GM19193 (cell line): ENCODE results near the gene TNP1.

ENCODE experiments used
- POLR2A ChIP-seq: IDR thresholded peaks from 4 replicates; pipeline ENCODE4 v1.6.1; 2011; ENCODE audit not compliant: insufficient read depth, insufficient read length; ENCODE audit errors: extremely low read depth

TNP1 gene, protein sequence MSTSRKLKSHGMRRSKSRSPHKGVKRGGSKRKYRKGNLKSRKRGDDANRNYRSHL

DNA sequence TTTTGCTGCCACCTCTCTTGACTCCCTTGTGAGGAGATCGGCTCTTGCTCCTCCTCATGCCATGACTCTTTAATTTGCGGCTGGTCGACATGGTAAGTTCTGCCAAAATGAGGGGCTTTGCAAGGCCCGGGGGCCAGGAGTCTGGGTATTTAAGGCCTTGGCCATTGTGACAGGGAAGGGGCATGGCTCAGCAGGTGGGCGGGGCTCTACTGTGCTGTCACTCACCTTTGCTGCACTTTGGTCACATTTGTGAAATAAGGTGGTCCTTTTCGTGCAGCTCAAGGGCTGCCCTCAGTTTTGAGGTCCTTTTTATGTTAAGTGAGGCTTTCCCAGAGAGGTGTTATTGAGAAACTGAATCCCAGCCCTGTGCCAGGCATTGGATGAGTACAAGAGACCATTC lies at the start of gene TNP1:
TSS of gene TNP1 (minus strand) at position 121 of the 400 bp plus-strand sequence. CDS start at position 91, 30 bp downstream.
- TF ChIP-seq POLR2A = no peak

DNA sequence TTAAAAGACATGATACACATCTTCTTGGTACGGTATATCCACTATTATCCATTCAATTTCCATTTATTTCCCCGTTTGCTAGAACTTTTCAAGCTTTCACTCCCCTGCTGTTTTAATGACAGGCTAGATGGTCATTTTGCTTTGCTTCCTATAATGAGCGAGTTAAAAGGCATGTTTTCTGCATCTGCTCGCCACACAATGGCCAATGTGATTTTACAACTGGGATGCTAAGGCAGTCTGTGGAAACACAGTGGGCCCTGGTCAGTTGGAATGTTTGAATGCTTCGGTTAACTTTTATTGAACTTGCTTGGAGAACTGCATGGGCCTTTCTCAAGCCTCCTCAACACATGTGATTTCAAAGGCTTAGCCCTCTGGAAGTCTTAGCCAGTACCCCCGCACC lies 48.4 kb upstream of the TNP1 start:
- no peak for TF ChIP-seq POLR2A

DNA sequence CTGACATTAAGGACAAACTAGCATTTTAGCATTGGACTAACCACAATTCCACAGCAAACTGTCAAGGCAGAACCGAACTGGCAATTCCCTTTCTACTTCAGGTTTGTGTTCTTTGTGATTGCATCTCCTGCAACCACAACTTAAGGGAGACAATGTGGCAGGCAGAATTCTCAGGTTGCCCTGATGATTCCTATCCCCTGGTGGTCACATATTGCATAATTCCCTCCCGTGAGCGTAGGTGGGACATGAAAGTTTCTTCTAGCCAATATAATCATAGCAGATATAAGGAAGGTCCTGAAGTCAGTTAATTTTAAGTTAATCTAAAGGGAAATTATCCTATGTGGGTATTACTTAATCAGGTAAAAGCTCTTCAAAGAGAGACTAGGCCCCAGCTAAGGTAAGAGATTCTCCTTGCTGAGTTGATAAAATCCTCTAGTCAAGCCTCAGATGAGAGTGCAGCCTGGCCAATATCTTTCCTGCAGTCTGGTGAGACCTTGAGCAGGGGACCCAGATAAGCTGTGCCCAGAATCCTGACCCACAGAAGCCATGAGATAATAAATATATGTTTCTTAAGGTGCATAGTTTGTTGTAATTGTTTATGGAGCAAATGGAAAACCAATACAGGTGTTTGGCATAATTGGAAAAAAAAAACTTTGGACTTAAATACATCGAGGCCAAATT lies 45.9 kb upstream of the TNP1 start:
- TF ChIP-seq POLR2A = no peak

DNA sequence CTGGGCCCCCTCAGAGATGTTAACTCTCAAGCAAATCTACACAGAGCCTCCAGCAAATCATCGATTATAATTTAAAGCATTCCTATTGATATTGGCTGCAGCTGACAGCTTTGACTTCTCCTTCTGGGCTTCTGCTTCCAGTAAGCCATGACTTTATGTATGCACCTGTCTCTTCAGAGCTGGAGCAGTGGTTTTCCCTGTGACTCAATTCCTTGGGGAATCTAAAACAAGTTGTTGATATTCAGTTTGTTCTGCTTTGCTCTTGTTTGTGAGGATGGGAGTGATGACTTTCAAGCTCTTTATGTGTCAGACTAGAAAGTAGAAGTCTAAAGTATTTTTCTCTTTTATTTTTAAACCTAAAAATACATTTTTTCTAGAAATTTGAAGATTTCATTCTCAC lies 45.1 kb upstream of the TNP1 start:
- TF ChIP-seq POLR2A = no peak

DNA sequence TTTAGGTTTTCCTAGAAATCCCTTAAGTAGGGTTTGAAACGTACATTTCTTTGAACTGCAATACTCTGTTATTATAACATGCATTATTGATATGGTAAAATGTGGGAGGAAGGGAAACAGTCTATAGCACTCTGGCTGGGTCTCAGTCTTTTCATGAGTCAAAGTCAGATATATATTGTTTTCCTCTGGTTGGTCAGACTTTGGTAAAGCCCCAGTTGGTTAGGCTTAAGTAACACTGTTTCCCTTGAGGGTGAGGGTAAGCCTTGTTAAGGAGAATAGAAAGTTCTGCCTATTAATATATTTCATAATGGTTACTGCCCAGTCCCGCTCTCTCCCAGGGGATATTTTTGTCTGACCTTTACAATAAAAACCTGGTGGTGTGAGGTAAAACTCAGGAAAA lies 44.7 kb upstream of the TNP1 start:
- TF ChIP-seq POLR2A = no peak

DNA sequence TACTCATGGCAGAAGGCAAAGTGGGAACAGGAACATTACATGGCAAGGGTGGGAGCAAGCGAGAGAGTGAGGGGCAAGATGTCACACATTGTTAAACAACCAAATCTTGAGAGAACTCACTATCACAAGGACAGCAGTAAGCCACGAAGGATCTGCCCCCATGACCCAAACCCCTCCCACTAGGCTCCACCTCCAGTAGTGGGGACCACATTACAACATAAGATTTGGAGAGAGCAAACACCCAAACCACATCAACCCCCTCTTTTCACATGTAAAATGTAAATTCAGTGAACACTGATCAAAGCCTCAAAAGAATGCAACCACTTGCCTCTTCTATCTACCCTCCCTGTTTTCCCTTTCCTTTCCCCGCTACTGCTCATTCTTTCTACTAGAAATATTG lies 43.6 kb upstream of the TNP1 start:
- TF ChIP-seq POLR2A = no peak

DNA sequence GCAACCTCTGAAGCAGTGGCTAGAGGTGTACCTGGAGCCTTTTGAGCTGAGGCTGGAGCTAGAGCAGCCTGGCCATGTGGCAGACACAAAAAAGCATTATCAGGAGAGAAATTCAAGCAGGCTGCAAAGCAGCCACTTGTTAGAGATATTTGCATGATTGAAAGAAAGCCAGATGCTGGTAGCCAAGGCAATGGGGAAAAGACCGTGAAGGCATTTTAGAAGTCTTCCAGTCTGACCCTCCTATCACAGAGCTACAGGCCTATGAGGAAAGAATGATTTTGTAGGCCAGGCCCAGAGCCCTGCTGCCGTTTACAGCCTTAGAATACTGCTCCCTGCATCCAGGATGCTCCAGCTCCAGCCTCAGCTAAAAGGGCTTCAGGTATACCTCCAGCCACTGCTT lies 41.4 kb upstream of the TNP1 start:
- no peak for TF ChIP-seq POLR2A

DNA sequence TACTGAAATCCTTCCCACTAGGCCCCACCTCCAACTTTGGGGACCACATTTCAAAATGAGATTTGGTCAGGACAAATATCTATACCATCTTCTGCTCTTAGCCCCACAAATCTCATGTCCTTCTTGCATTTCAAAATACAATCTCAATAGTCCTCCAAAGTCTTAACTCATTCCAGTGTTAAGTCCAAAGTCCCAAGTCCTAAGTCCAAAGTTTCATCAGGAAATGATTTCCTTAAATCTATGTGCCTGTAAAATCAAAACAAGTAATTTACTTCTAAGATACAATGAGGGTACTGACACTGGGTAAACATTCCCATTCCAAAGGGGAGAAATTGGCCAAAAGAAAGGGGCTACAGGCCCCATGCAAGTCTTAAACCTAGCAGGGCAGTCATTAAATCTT lies 40.5 kb upstream of the TNP1 start:
- no peak for TF ChIP-seq POLR2A

DNA sequence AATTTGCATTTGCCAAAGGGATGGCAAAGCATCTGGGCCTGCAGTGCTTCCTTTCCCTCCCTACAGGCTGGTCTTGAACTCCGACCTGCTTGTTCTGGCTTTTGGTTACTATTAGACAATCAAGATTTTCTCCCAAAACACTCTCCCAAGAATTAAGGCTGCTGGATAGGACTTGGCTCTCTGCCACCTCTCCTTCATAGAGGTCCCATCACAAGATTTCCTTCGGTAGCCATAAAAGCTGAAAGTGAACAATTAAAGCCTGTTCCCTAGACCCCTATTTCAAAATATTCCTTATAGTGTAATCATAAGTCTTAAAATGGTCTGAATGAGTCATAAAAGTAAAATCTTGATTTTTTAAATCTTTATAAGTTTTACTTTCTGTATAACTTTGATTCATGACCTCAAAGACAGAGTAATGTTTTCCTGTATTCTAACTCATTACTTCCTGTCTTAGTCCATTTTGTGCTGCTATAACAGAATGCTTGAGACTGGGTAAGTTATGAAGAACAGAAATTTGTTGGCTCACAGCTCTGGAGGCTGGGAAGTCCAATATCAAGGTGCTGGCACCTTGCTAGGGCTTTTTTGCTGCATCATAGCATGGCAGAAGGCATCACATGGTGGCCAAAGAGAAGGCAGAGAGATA lies 37.8 kb upstream of the TNP1 start:
- TF ChIP-seq POLR2A = no peak

DNA sequence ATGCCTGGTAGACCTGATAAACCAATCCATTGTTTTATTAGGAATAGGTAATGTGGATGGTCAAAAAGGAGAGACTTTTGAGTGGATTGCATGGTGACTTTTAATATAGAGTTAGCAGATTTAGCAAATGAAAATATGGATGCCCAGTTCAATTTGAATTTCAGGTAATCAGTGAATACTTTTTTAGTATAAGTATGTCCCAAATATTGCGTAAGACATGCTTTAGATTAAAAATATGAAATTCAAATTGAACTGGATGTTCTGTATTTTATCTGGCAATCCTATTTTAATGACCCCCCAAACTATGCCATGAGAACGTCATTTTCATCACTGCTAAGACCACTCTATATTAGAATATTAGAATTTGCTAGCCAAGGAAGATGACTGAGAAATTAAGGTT lies 30.3 kb upstream of the TNP1 start:
- TF ChIP-seq POLR2A = no peak

DNA sequence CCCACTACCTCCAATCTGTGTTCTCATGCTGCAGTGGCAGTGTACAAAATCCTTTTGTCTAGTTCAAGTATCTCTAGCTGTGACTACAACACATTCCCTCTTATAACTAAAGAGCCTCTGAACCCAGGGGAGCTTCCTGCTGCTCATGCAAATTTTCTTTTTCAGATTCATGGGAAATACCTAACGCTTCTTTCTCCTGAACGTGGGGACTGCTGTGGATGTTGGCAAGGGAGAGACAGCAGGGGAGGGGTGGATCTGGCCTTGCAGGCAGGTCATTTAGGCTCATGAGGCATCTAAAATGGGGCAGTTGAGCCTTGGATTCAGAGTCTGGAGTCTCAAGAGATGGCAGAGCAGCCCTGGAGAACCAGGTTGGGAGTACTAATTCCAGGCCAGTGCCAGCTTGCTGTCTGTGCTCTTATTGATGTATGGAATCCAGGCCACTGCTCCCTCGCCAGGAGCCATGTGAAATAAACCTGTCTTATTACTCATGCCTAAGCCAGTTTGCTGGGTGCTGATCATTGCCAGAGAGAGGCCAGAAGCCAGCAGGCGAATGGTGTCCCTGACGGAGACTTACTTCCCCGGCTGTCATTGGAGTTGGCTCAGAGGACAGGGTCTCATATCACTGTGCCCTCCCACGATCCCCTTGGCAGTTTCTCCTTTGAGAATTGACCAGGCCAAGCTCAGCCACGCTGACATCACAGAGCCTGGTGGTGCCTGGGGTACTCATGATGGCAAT lies 29.2 kb upstream of the TNP1 start:
- TF ChIP-seq POLR2A = no peak

DNA sequence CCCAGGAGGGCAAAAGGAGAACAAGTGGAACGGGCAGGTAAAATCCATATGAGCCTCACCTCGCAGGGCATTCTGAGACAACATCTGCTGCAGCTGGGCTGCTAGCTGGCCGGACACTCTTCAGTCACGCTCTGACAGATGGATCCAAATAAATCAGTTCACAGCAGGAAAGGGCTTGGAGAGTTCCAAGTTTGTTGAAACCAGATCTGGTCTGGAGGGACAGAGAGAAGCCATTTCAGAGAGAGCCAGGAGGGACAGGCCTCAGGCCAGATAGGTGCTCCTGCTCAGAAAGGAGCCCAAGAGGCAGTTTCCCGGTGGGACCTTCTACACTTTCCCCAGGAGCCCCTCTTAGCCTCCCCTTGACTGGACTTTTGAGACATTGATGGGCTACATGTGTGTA lies 28.2 kb upstream of the TNP1 start:
- no peak for TF ChIP-seq POLR2A

DNA sequence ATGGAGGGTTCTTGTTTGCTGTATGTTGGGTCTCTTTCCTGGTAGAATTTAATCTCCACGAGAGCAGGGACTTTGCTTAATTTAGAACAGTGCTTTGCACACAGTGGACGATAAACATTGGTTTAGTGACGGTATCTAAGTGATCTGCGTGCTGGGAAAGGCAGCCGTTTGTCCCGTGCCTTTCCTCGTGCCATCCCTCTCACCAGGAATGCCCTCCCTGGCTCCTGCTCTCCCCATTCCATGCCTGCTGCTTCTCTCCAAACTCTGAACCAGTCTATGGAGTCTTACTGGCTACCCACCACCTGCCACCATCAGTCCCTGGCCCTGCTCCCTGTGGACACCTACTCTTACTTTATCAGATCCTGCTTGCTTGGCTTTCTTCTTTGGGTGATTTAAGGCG lies 27.3 kb upstream of the TNP1 start:
- no peak for TF ChIP-seq POLR2A

DNA sequence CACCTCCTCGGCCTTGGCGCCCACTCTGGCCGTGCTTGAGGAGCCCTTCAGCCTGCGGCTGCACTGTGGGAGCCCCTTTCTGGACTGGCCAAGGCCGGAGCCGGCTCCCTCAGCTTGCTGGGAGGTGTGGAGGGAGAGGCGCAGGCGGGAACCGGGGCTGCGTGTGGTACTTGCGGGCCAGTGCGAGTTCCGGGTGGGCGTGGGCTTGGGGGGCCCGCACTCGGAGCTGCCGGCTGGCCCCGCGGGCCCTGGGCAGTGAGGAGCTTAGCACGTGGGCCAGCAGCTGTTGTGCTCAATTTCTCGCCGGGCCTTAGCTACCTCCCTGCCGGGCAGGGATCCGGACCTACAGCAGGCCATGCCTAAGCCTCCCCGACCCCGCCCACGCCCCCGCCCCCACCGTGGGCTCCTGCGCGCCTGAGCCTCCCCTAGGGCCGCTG lies 25.3 kb upstream of the TNP1 start:
- TF ChIP-seq POLR2A = no peak

DNA sequence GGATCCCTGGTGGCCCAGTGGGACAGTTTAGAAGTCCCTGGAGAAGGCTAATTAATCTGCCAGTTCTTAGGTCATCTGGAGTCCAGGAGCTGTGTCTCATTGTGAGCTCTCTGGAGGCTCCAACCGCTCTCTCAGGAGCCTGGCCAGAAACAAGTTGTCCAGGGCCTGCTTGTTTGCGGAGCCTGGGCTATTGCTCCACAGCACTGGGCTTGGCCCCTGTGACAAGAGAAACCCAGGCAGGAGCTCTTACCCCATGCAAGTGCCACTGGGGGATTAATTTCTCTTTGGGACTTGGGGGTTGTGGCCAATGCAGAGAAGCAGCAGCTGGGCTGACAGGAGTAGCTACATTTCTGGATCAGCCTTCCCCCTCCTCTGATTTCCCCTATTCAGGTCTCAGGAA lies 24.5 kb upstream of the TNP1 start:
- TF ChIP-seq POLR2A = no peak

DNA sequence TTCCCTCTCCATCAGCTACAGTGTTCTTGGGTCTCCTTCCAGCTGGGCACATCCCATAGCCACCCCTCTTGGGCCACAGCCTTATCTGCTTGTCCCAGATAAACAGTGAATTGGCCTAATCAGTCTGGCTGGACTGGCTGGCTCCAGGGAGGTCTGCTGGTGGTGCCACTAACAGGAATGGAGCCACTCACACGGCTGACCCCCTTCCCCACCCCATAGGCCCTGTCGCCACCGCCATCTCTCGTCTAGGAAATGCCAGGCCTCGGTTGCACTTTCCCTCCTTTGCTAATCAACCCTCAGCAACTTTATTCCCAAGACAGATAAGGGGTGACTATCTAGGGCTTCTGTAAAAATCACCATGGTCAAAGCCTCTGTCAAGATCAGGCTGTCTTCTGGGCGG lies 23.0 kb upstream of the TNP1 start:
- TF ChIP-seq POLR2A = no peak
